CD4-positive, CD25-positive, alpha-beta regulatory T cell (primary cell): ENCODE data around the gene ATG16L2. TPM values are rescaled to one million over a fixed set of nuclear protein-coding genes. Genes with fewer than 3 reads are reported as not detected.
A peak's percentile ranks its signal among the peaks of the same experiment; 100 is the strongest.

ENCODE experiments used
- ATAC-seq, 2 donors: fragments of 150-1000 bp; cut with Tn5 transposase; one replicate each; pipeline ENCODE4 v1.10.0; 2021; ENCODE audit warnings: low read depth in 2 of 2, moderate number of reproducible peaks in 2 of 2, moderate library complexity in 1 of 2
- DNase-seq, 3 donors: peaks; one replicate each; pipeline versions ENCODE4 v3.0.0 to v3.0.0-alpha.2; 2012 to 2022; ENCODE audit warnings: mixed read lengths in 1 of 3
- H3K27ac ChIP-seq: one replicate; pipeline ENCODE4 v1.7.0; 2013; ENCODE audit warnings: mild to moderate bottlenecking, low read length; ENCODE audit not compliant: insufficient read depth, poor library complexity, severe bottlenecking
- H3K27me3 ChIP-seq: one replicate; pipeline ENCODE4 v1.7.0; 2013; ENCODE audit warnings: low read length; ENCODE audit not compliant: control insufficient read depth, insufficient read depth
- H3K36me3 ChIP-seq: one replicate; pipeline ENCODE4 v1.7.0; 2013; ENCODE audit warnings: mild to moderate bottlenecking, low read length, moderate library complexity; ENCODE audit not compliant: control insufficient read depth, insufficient read depth
- H3K4me1 ChIP-seq: 2 replicates; pipeline ENCODE4 v1.7.0; 2013; ENCODE audit warnings: mild to moderate bottlenecking, low read length; ENCODE audit not compliant: insufficient read depth, control insufficient read depth, poor library complexity, severe bottlenecking
- H3K4me3 ChIP-seq: one replicate; pipeline ENCODE4 v1.7.0; 2013; ENCODE audit warnings: low read depth, mild to moderate bottlenecking, low read length, moderate library complexity
- H3K9me3 ChIP-seq, 2 experiments: 1 replicate in 1 of 2; 2 replicates in 1 of 2; pipeline ENCODE4 v1.7.0; 2013; ENCODE audit warnings: low read length in 2 of 2, mild to moderate bottlenecking in 1 of 2, moderate library complexity in 1 of 2; ENCODE audit not compliant: control insufficient read depth in 2 of 2
- H3K27ac Mint-ChIP-seq, 3 donors: one replicate each; pipeline ENCODE4 v1.8.0; 2020 to 2022; ENCODE audit warnings: mild to moderate bottlenecking in 3 of 3, mixed read lengths in 3 of 3, moderate library complexity in 2 of 3
- H3K27me3 Mint-ChIP-seq: one replicate; pipeline ENCODE4 v1.8.0; 2022; ENCODE audit warnings: mild to moderate bottlenecking, mixed read lengths
- H3K36me3 Mint-ChIP-seq: one replicate; pipeline ENCODE4 v1.8.0; 2020; ENCODE audit warnings: mixed read lengths
- H3K4me1 Mint-ChIP-seq, 4 donors: one replicate each; pipeline ENCODE4 v1.8.0; 2020 to 2022; ENCODE audit warnings: mixed read lengths in 4 of 4, mild to moderate bottlenecking in 1 of 4
- H3K4me3 Mint-ChIP-seq, 4 donors: one replicate each; pipeline ENCODE4 v1.8.0; 2020 to 2022; ENCODE audit warnings: mild to moderate bottlenecking in 4 of 4, mixed read lengths in 4 of 4, moderate library complexity in 3 of 4
- H3K9me3 Mint-ChIP-seq, 7 donors: one replicate each; pipeline ENCODE4 v1.8.0; 2020 to 2022; ENCODE audit warnings: mixed read lengths in 7 of 7, mild to moderate bottlenecking in 3 of 7, moderate library complexity in 2 of 7
- polyA plus RNA-seq, 4 donors: library from polyadenylated mRNA; unstranded; fragments of 300-500 nt; fragmentation: Illumina TruSeq; gene quantifications; one replicate each; pipeline ENCODE4 v1.2.3, GENCODE V29; 2021
- total RNA-seq: library from RNA; stranded (reverse); gene quantifications from one replicate; pipeline ENCODE4 v1.2.3, GENCODE V29; 2022

ATG16L2 gene
- total and polyA plus RNA-seq, 5 donors from 2014 or later: 6.7 to 89.9 (median 11.1) TPM

- Mint-ChIP-seq H3K4me1 (peaks cover 0 to 9% (median 4%) of the 10 kb centered on the region in 4 donors), H3K36me3 (peaks cover 28% of the 10 kb centered on the region), H3K4me3 (no peak overlapping the region), H3K27ac (peak overlapping the region in 1 of 3 donors; percentile 69), H3K27me3 (no peaks in the 10 kb centered on the region), H3K9me3 (peaks cover 0 to 2% (median 0%) of the 10 kb centered on the region in 7 donors)
- DNase-seq (no peak), ATAC-seq (no peak)
- Histone ChIP-seq H3K4me1 (no peaks in the 10 kb centered on the region), H3K9me3 (no peaks in the 10 kb centered on the region), H3K27me3 (no peaks in the 10 kb centered on the region), H3K27ac (no peak overlapping the region), H3K36me3 (peaks cover 46% of the 10 kb centered on the region), H3K4me3 (no peak overlapping the region)
Measured at GRCh38 chr11:72836111-72836510, 21.9 kb downstream of the ATG16L2 start.

- ATAC-seq (no peak), DNase-seq (no peak)
- H3K27ac ChIP-seq: no peak overlapping the region
- H3K4me1 ChIP-seq: no peaks in the 10 kb centered on the region
- no peak overlapping the region for H3K4me3 ChIP-seq
- Mint-ChIP-seq H3K27me3 (no peaks in the 10 kb centered on the region), H3K36me3 (peaks cover 48% of the 10 kb centered on the region), H3K4me3 (no peak overlapping the region), H3K4me1 (peaks cover 0 to 9% (median 1%) of the 10 kb centered on the region in 4 donors), H3K9me3 (peaks cover 0 to 2% (median 0%) of the 10 kb centered on the region in 7 donors), H3K27ac (peak overlapping the region in 2 of 3 donors; percentile 67 to 72)
- H3K9me3 ChIP-seq: no peaks in the 10 kb centered on the region
- H3K36me3 ChIP-seq: peaks cover 68% of the 10 kb centered on the region
- H3K27me3 ChIP-seq: no peaks in the 10 kb centered on the region
Measured at GRCh38 chr11:72838691-72839305, 24.6 kb downstream of the ATG16L2 start.

DNA sequence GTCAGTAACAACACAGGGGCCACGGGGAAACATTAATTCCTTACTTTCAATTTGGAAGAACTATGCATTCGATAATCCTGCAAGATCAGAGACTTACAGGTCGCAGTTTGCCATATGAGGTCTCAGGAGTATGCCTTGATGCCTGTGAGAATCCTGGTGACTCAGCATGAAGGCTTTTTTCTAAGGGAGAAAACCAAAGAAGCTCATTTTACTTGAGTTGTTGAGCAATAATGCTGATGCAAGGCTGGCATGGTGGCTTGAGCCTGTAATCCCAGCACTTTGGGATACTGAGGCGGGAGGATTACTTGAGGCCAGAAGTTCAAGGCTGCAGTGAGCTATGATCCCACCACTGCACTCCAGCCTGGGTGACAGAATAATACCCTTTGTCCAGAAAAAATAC lies 26.6 kb downstream of the ATG16L2 start:
- Mint-ChIP-seq H3K9me3 (peaks cover 0 to 2% (median 0%) of the 10 kb centered on the region in 7 donors), H3K4me3 (no peak overlapping the region), H3K27ac (peak overlapping the region in 1 of 3 donors; percentile 26), H3K36me3 (peaks cover 47% of the 10 kb centered on the region), H3K27me3 (no peaks in the 10 kb centered on the region), H3K4me1 (peaks cover 0 to 9% (median 1%) of the 10 kb centered on the region in 4 donors)
- Histone ChIP-seq H3K27ac (no peak overlapping the region), H3K27me3 (no peaks in the 10 kb centered on the region), H3K9me3 (no peaks in the 10 kb centered on the region), H3K4me1 (no peaks in the 10 kb centered on the region), H3K36me3 (peaks cover 70% of the 10 kb centered on the region), H3K4me3 (no peak overlapping the region)
- ATAC-seq (no peak), DNase-seq (no peak)

DNA sequence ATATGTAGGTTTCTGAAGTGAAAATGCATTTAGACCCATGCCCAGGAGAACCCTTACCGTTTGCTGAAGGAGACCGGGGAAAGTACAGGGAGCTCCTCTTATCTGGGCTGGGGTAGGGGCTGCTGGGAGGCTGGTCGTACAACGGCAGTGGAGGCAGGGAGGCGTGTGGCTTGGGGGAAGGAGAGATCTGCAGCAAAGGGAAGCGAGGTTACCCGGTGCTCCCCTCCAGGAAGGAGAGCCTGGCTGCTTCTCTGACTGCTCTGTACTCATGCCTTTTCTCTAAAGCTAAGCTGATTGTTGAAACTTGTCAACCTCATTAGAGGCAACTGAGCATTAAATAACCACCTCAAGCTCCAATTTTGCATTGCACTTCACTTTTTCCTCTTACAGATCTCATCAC lies 27.2 kb downstream of the ATG16L2 start:
- Mint-ChIP-seq H3K9me3 (peaks cover 0 to 2% (median 0%) of the 10 kb centered on the region in 7 donors), H3K36me3 (peaks cover 44% of the 10 kb centered on the region), H3K4me3 (no peak overlapping the region)

DNA sequence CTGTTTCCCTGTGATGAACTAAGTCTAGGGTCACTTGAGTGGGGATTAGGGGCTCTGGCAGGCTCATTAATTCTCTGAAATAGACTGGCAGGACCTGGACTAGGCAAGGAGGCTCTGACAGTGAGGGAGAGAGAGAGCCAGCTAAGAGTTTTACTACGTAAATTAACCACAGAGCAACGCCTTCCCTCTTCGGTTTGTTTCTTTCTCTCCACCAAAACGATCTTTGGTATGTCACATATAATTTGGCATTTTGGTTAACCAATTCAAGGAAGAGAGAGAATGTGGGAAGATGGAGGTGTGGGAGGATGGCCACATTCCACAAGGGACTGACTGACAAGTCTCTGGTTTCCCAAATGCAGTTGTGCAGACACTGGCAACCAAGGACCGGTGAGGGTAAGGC lies 27.9 kb downstream of the ATG16L2 start:
- H3K4me1 Mint-ChIP-seq: peaks cover 0 to 9% (median 1%) of the 10 kb centered on the region in 4 donors
- H3K36me3 ChIP-seq: peaks cover 70% of the 10 kb centered on the region
- peaks cover 44% of the 10 kb centered on the region for H3K36me3 Mint-ChIP-seq

More for the DNA sequence above, 27.2 kb downstream of the ATG16L2 start:
- H3K36me3 ChIP-seq: peaks cover 65% of the 10 kb centered on the region
- no peaks in the 10 kb centered on the region for H3K4me1 ChIP-seq
- H3K27me3 ChIP-seq: no peaks in the 10 kb centered on the region
- H3K27ac ChIP-seq: no peak overlapping the region
- no peaks in the 10 kb centered on the region for H3K9me3 ChIP-seq
- Mint-ChIP-seq H3K27ac (peak overlapping the region in 1 of 3 donors; percentile 26), H3K4me1 (peaks cover 0 to 9% (median 1%) of the 10 kb centered on the region in 4 donors), H3K27me3 (no peaks in the 10 kb centered on the region)
- no peak overlapping the region for H3K4me3 ChIP-seq
- no peak for ATAC-seq
- DNase-seq: no peak

DNA sequence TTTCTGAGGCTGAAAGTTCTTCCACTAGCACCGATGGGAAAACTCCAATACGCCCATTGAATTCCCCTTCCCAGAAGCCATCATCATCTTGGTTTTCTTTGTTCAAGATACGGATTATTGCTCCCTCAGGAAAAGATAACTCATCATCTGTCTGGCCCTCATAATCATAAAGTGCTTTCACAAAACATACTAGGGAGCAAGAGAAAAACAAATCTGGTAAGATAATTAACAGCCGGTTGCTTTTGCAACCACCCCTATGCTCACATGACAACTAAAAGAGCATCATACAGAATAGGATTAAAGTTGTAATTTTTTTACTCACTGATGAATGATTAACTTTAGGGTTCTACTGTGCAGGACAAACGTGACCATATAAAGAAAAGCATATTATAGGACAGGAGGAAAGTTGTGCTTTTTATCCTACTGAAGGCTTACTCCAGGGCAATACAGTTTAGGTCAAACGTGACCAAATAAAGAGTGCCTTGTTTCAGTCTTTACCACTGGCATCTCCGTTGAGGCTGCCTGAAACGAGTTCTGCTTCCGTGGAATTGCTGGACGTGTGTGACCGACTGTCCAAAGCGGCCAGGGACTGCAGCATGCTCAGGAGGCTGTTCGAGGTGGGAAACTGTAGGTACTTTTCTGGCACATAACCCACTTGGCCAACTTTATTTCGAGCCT lies 28.6 kb downstream of the ATG16L2 start:
- Mint-ChIP-seq H3K4me1 (peaks cover 0 to 9% (median 2%) of the 10 kb centered on the region in 4 donors), H3K27me3 (no peaks in the 10 kb centered on the region), H3K4me3 (no peak overlapping the region), H3K9me3 (peaks cover 0 to 2% (median 0%) of the 10 kb centered on the region in 7 donors), H3K36me3 (peaks cover 47% of the 10 kb centered on the region), H3K27ac (peak overlapping the region in 1 of 3 donors; percentile 14)
- no peaks in the 10 kb centered on the region for H3K4me1 ChIP-seq
- peaks cover 65% of the 10 kb centered on the region for H3K36me3 ChIP-seq
- H3K27me3 ChIP-seq: no peaks in the 10 kb centered on the region
- no peak overlapping the region for H3K27ac ChIP-seq
- no peak overlapping the region for H3K4me3 ChIP-seq
- DNase-seq: no peak
- no peak for ATAC-seq
- no peaks in the 10 kb centered on the region for H3K9me3 ChIP-seq

More for the DNA sequence above, 27.9 kb downstream of the ATG16L2 start:
- H3K4me1 ChIP-seq: no peaks in the 10 kb centered on the region
- H3K27me3 ChIP-seq: no peaks in the 10 kb centered on the region
- H3K4me3 ChIP-seq: no peak overlapping the region
- no peak for ATAC-seq
- Mint-ChIP-seq H3K4me3 (no peak overlapping the region), H3K9me3 (peaks cover 0 to 2% (median 0%) of the 10 kb centered on the region in 7 donors), H3K27ac (peak overlapping the region in 1 of 3 donors; percentile 26), H3K27me3 (no peaks in the 10 kb centered on the region)
- no peaks in the 10 kb centered on the region for H3K9me3 ChIP-seq
- H3K27ac ChIP-seq: no peak overlapping the region
- no peak for DNase-seq

GRCh38 chr11:72844356-72844755 lies 30.1 kb downstream of the ATG16L2 start:
- H3K4me1 ChIP-seq: peaks cover 5% of the 10 kb centered on the region
- H3K36me3 Mint-ChIP-seq: peaks cover 44% of the 10 kb centered on the region

More at GRCh38 chr11:72844356-72844755, 30.1 kb downstream of the ATG16L2 start:
- ATAC-seq (no peak), DNase-seq (no peak)
- no peaks in the 10 kb centered on the region for H3K27me3 ChIP-seq
- peaks cover 49% of the 10 kb centered on the region for H3K36me3 ChIP-seq
- Mint-ChIP-seq H3K27ac (peak overlapping the region in 2 of 3 donors; percentile 33 to 41), H3K27me3 (no peaks in the 10 kb centered on the region), H3K4me3 (no peak overlapping the region), H3K4me1 (peaks cover 7 to 14% (median 8%) of the 10 kb centered on the region in 4 donors), H3K9me3 (no peaks in the 10 kb centered on the region)
- no peak overlapping the region for H3K4me3 ChIP-seq
- no peaks in the 10 kb centered on the region for H3K9me3 ChIP-seq
- H3K27ac ChIP-seq: no peak overlapping the region
